Measurements from ENCODE around the gene CNPY1.
"Not testable (repeated sequence)": the region's sequence is repeated elsewhere in the genome, so short reads cannot be mapped to it uniquely, and the experiment has no call there.

GRCh38 chr7:155546449-155546848 lies at the start of gene CNPY1:
- not testable (repeated sequence) for TF ChIP-seq EZH2 (IDR thresholded peaks at IDR 0.05; ENCODE audit: insufficient read depth, poor library complexity, severe bottlenecking); EZH2phosphoT487 (IDR thresholded peaks at IDR 0.05; ENCODE audit: insufficient read depth, low read depth)
